ENCODE results near the gene EYA2. TPM values are rescaled to one million over a fixed set of nuclear protein-coding genes. Genes with fewer than 3 reads are reported as not detected.
"Not testable (repeated sequence)": the region's sequence is repeated elsewhere in the genome, so short reads cannot be mapped to it uniquely, and the experiment has no call there.

Gene EYA2
- polyA plus RNA-seq, 6 donors from 2014 or later, result not detected

- no peak for ATAC-seq (ENCODE audit: low read depth in 2 of 2)
- no peaks in the 10 kb centered on the region for H3K9me3 Mint-ChIP-seq
- no peak overlapping the region for H3K4me3 Mint-ChIP-seq
- no peaks in the 10 kb centered on the region for H3K27me3 Mint-ChIP-seq
- H3K4me1 Mint-ChIP-seq, result peaks cover 7 to 13% (median 7%) of the 10 kb centered on the region in 3 donors
- H3K27ac Mint-ChIP-seq, result no peak overlapping the region
- no peak for DNase-seq
- H3K36me3 Mint-ChIP-seq, result peaks cover 0 to 5% of the 10 kb centered on the region in 2 donors
Measured at GRCh38 chr20:47202733-47203667, 308.4 kb downstream of the EYA2 start.

GRCh38 chr20:47204008-47204849, 309.6 kb downstream of the EYA2 start:
- Mint-ChIP-seq H3K36me3 (peaks cover 0 to 5% of the 10 kb centered on the region in 2 donors), H3K27me3 (no peaks in the 10 kb centered on the region), H3K4me1 (peaks cover 7 to 13% (median 7%) of the 10 kb centered on the region in 3 donors), H3K9me3 (no peaks in the 10 kb centered on the region), H3K27ac (no peak overlapping the region), H3K4me3 (peak overlapping the region in 1 of 8 donors; percentile 82)
- no peak for DNase-seq
- no peak for ATAC-seq (ENCODE audit: low read depth in 2 of 2)

- not testable (repeated sequence) for H3K9me3 Mint-ChIP-seq; H3K27ac Mint-ChIP-seq; H3K4me3 Mint-ChIP-seq; ATAC-seq (ENCODE audit: low read depth in 2 of 2); H3K27me3 Mint-ChIP-seq; DNase-seq
- H3K36me3 Mint-ChIP-seq, result peaks cover 0 to 10% of the 10 kb centered on the region in 2 donors
- H3K4me1 Mint-ChIP-seq, result peaks cover 7 to 13% (median 7%) of the 10 kb centered on the region in 3 donors
Measured at GRCh38 chr20:47204850-47205122, 310.1 kb downstream of the EYA2 start.

GRCh38 chr20:47205577-47206123, 311.0 kb downstream of the EYA2 start:
- ATAC-seq (ENCODE audit: low read depth in 2 of 2) (peak; percentile 78 to 95), DNase-seq (no peak)
- H3K4me3 Mint-ChIP-seq, result no peak overlapping the region
- no peaks in the 10 kb centered on the region for H3K27me3 Mint-ChIP-seq
- no peaks in the 10 kb centered on the region for H3K9me3 Mint-ChIP-seq
- H3K27ac Mint-ChIP-seq, result peak overlapping the region in 3 of 6 donors; percentile 21 to 75 (median 36)
- H3K36me3 Mint-ChIP-seq, result peaks cover 0 to 13% of the 10 kb centered on the region in 2 donors
- H3K4me1 Mint-ChIP-seq, result peaks cover 7 to 13% (median 7%) of the 10 kb centered on the region in 3 donors

GRCh38 chr20:47206552-47206951, 311.9 kb downstream of the EYA2 start:
- H3K4me3 Mint-ChIP-seq; ATAC-seq (ENCODE audit: low read depth in 2 of 2); H3K9me3 Mint-ChIP-seq; DNase-seq; H3K27me3 Mint-ChIP-seq: not testable (repeated sequence)
- peak overlapping the region in 2 of 6 donors; percentile 29 to 59 for H3K27ac Mint-ChIP-seq
- H3K4me1 Mint-ChIP-seq, result peaks cover 7 to 13% (median 7%) of the 10 kb centered on the region in 3 donors
- H3K36me3 Mint-ChIP-seq, result peaks cover 0 to 13% of the 10 kb centered on the region in 2 donors

- Mint-ChIP-seq H3K4me3 (peak overlapping the region in 1 of 8 donors; percentile 3), H3K27ac (peak overlapping the region in 2 of 6 donors; percentile 29 to 70), H3K36me3 (peaks cover 0 to 13% of the 10 kb centered on the region in 2 donors), H3K9me3 (no peaks in the 10 kb centered on the region), H3K4me1 (peaks cover 7 to 13% (median 7%) of the 10 kb centered on the region in 3 donors), H3K27me3 (no peaks in the 10 kb centered on the region)
- no peak for DNase-seq
- ATAC-seq (ENCODE audit: low read depth in 2 of 2), result no peak
Measured at GRCh38 chr20:47206962-47207641, 312.5 kb downstream of the EYA2 start.

- Mint-ChIP-seq H3K27me3 (no peaks in the 10 kb centered on the region), H3K36me3 (peaks cover 0 to 13% of the 10 kb centered on the region in 2 donors), H3K4me3 (peak overlapping the region in 1 of 8 donors; percentile 10), H3K27ac (no peak overlapping the region), H3K4me1 (peaks cover 7 to 13% (median 7%) of the 10 kb centered on the region in 3 donors), H3K9me3 (no peaks in the 10 kb centered on the region)
- no peak for ATAC-seq (ENCODE audit: low read depth in 2 of 2)
- DNase-seq, result no peak
Measured at GRCh38 chr20:47208534-47209174, 314.0 kb downstream of the EYA2 start.

- no peaks in the 10 kb centered on the region for H3K27me3 Mint-ChIP-seq
- H3K27ac Mint-ChIP-seq, result peak overlapping the region in 1 of 6 donors; percentile 69
- no peak overlapping the region for H3K4me3 Mint-ChIP-seq
- no peak for ATAC-seq (ENCODE audit: low read depth in 2 of 2)
- DNase-seq, result no peak
- H3K9me3 Mint-ChIP-seq, result no peaks in the 10 kb centered on the region
- peaks cover 0 to 13% of the 10 kb centered on the region in 2 donors for H3K36me3 Mint-ChIP-seq
- H3K4me1 Mint-ChIP-seq, result peaks cover 7 to 13% (median 7%) of the 10 kb centered on the region in 3 donors
Measured at GRCh38 chr20:47209982-47210381, 315.3 kb downstream of the EYA2 start.

GRCh38 chr20:47210470-47210869, 315.8 kb downstream of the EYA2 start:
- H3K4me1 Mint-ChIP-seq, result peaks cover 6 to 12% (median 6%) of the 10 kb centered on the region in 3 donors
- H3K4me3 Mint-ChIP-seq, result no peak overlapping the region
- no peaks in the 10 kb centered on the region for H3K9me3 Mint-ChIP-seq
- H3K36me3 Mint-ChIP-seq, result peaks cover 1 to 13% of the 10 kb centered on the region in 2 donors
- ATAC-seq (ENCODE audit: low read depth in 2 of 2) (no peak), DNase-seq (no peak)
- H3K27ac Mint-ChIP-seq, result no peak overlapping the region
- no peaks in the 10 kb centered on the region for H3K27me3 Mint-ChIP-seq

GRCh38 chr20:47211036-47211435, 316.4 kb downstream of the EYA2 start:
- Mint-ChIP-seq H3K27ac (no peak overlapping the region), H3K36me3 (peaks cover 7 to 17% of the 10 kb centered on the region in 2 donors), H3K4me1 (peaks cover 4 to 9% (median 6%) of the 10 kb centered on the region in 3 donors), H3K27me3 (no peaks in the 10 kb centered on the region), H3K4me3 (no peak overlapping the region), H3K9me3 (no peaks in the 10 kb centered on the region)
- no peak for DNase-seq
- ATAC-seq (ENCODE audit: low read depth in 2 of 2), result no peak

- no peak overlapping the region for H3K4me3 Mint-ChIP-seq
- no peak for ATAC-seq (ENCODE audit: low read depth in 2 of 2)
- H3K9me3 Mint-ChIP-seq, result no peaks in the 10 kb centered on the region
- H3K36me3 Mint-ChIP-seq, result peaks cover 17 to 18% of the 10 kb centered on the region in 2 donors
- H3K27ac Mint-ChIP-seq, result no peak overlapping the region
- H3K27me3 Mint-ChIP-seq, result no peaks in the 10 kb centered on the region
- H3K4me1 Mint-ChIP-seq, result peaks cover 2 to 6% (median 5%) of the 10 kb centered on the region in 3 donors
- no peak for DNase-seq
Measured at GRCh38 chr20:47212606-47213207, 318.1 kb downstream of the EYA2 start.

- no peak overlapping the region for H3K4me3 Mint-ChIP-seq
- peaks cover 25 to 26% of the 10 kb centered on the region in 2 donors for H3K36me3 Mint-ChIP-seq
- no peak for ATAC-seq (ENCODE audit: low read depth in 2 of 2)
Measured at GRCh38 chr20:47213966-47214365, 319.3 kb downstream of the EYA2 start.

More at GRCh38 chr20:47213966-47214365, 319.3 kb downstream of the EYA2 start:
- Mint-ChIP-seq H3K27me3 (no peaks in the 10 kb centered on the region), H3K27ac (no peak overlapping the region), H3K4me1 (peaks cover 2 to 11% (median 6%) of the 10 kb centered on the region in 3 donors), H3K9me3 (no peaks in the 10 kb centered on the region)
- DNase-seq, result no peak

Data from naive B cell (primary cell).